Psoas muscle (tissue), 8 donors: Measurements from ENCODE around the gene NR1H4. TPM values are rescaled to one million over a fixed set of nuclear protein-coding genes. Genes with fewer than 3 reads are reported as not detected.

ENCODE experiments used
- ATAC-seq, 4 donors: fragments of 200-7000 bp; cut with Tn5 transposase; one replicate each; pipeline ENCODE4 v1.9.1; 2020; ENCODE audit warnings: moderate library complexity in 3 of 4, mild to moderate bottlenecking in 2 of 4
- DNase-seq, 2 donors: peaks; one replicate each; pipeline ENCODE4 v3.0.0-alpha.2; 2020
- H3K27ac ChIP-seq: fragments of 200-600 bp; one replicate; pipeline ENCODE4 v1.8.0; 2022
- H3K27me3 ChIP-seq, 3 donors: fragments of 200-600 bp in 1 of 3; one replicate each; pipeline versions ENCODE4 v1.6.1 to v1.8.0; 2013 to 2022; ENCODE audit warnings: low read length in 2 of 3, mild to moderate bottlenecking in 2 of 3, moderate library complexity in 1 of 3; ENCODE audit not compliant: insufficient read depth in 3 of 3
- H3K36me3 ChIP-seq, 2 donors: fragments of 200-600 bp in 1 of 2; one replicate each; pipeline versions ENCODE4 v1.6.1 to v1.8.0; 2013 to 2022; ENCODE audit warnings: low read depth in 1 of 2, mild to moderate bottlenecking in 1 of 2, moderate library complexity in 1 of 2; ENCODE audit not compliant: insufficient read depth in 1 of 2
- H3K4me1 ChIP-seq: fragments of 200-600 bp; one replicate; pipeline ENCODE4 v1.8.0; 2022
- H3K4me3 ChIP-seq: fragments of 200-600 bp; one replicate; pipeline ENCODE4 v1.8.0; 2022; ENCODE audit warnings: mild to moderate bottlenecking
- H3K9me3 ChIP-seq: fragments of 200-600 bp; one replicate; pipeline ENCODE4 v1.8.0; 2022
- CTCF ChIP-seq: fragments of 200-600 bp; IDR thresholded peaks from one replicate; pipeline ENCODE4 v1.8.0; 2022; ENCODE audit warnings: antibody characterized with exemption
- WGBS, 3 donors: extraction: QIAGEN DNeasy Blood & Tissue Kit; methylation state at CpG; one replicate each; pipeline versions ENCODE4 v1.1.6 to v1.1.7; 2013; 5-methylcytosine and 5-hydroxymethylcytosine counted together
- intact Hi-C, 2 donors: fragments of 100-400 bp; cut with DNase I; formaldehyde crosslinking; loops; one replicate each; pipeline versions ENCODE4 v1.11.0 to v1.14.2; 2022
- polyA plus RNA-seq, 3 donors: library from polyadenylated mRNA; stranded (reverse); fragments of 200-250 nt; gene quantifications; one replicate each; pipeline ENCODE4 v1.2.3, GENCODE V29; 2013
- total RNA-seq, 4 donors: library from RNA; stranded (reverse); fragmentation: NEBNext Ultra II Directional in 2 of 4; extraction: Animal tissue kit (Norgen Biotek cat#: 25700) in 2 of 4; gene quantifications; one replicate each; pipeline versions ENCODE4 v1.2.1 to v1.2.4, GENCODE V29; 2021 to 2023
- donor health status: healthy with polysubstance abuse.
- donor health status: DM: no; HTN: no; CAD: no; lungs with moderate emphysema.
- donor health status: Bipolar disorder and iron deficiency.
- donor health status: healthy.
- donor health status: DM: yes; HTN: yes; CAD: no.
- donor health status: DM: no; HTN: no; CAD: no.
- donor health status: DM: no; HTN: no; CAD: no.
- donor health status: DM: yes; HTN: yes; CAD: no.

NR1H4 gene
- total and polyA plus RNA-seq, 7 donors = 0.18 TPM; not detected in 6

DNA sequence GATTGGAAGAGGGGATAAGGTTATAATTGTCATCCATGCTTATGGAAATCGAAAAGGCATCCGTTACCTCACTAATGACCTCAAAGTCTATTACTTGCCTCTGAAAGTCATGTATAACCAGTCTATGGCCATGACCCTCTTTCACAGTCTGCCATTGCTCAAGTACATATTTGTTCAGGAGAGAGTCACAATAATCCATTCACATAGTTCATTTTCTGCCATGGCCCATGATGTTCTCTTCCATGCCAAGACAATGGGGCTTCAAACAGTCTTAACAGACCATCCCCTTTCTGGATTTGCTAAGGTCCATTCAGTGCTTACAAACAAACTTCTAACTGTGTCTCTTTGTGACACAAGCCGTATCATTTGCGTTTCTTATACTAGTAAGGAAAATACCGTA lies 105.3 kb downstream of the NR1H4 start:
- H3K4me3 ChIP-seq = no peak overlapping the region
- H3K4me1 ChIP-seq = no peaks in the 10 kb centered on the region
- no peak for DNase-seq
- H3K27me3 ChIP-seq = peaks cover 0 to 6% (median 0%) of the 10 kb centered on the region in 3 donors
- TF ChIP-seq CTCF = no peak
- no peak overlapping the region for H3K27ac ChIP-seq
- ATAC-seq = no peak
- H3K9me3 ChIP-seq = no peaks in the 10 kb centered on the region
- 79 to 92% (median 86%) methylated on average over 5 of the region's 5 CpGs for whole genome bisulfite sequencing, 3 donors
- intact Hi-C loops = no loop called here
- H3K36me3 ChIP-seq = no peaks in the 10 kb centered on the region

GRCh38 chr12:100579844-100580243 lies 106.2 kb downstream of the NR1H4 start:
- Histone ChIP-seq H3K4me1 (no peaks in the 10 kb centered on the region), H3K9me3 (no peaks in the 10 kb centered on the region), H3K27me3 (peaks cover 0 to 6% (median 0%) of the 10 kb centered on the region in 3 donors), H3K4me3 (no peak overlapping the region), H3K27ac (no peak overlapping the region), H3K36me3 (no peaks in the 10 kb centered on the region)
- intact Hi-C loops = no loop called here
- DNase-seq = no peak
- 50 to 96% (median 53%) methylated on average over 2 of the region's 2 CpGs for WGBS, 3 donors
- no peak for TF ChIP-seq CTCF
- ATAC-seq = no peak

DNA sequence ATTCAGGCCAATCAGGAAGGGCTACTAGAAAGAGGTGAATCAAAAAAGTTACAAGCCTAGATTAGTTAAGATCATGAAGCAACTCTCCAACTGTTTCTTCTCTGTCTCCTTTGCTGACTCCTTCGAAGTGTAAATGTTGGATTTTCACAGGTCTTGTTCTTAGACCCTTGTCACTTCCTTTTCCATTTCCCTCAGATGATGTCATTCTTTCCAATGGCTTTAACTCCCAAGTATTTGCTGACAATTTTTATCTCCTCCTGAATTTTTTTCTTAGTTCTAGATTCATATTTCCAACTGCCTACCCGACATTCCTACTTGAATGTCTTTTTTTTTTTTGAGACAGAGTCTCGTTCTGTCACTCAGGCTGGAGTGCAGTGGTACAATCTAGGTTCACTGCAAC lies 110.6 kb downstream of the NR1H4 start:
- Histone ChIP-seq H3K4me1 (no peaks in the 10 kb centered on the region), H3K27me3 (no peaks in the 10 kb centered on the region), H3K4me3 (no peak overlapping the region), H3K27ac (no peak overlapping the region), H3K36me3 (no peaks in the 10 kb centered on the region), H3K9me3 (no peaks in the 10 kb centered on the region)
- intact Hi-C loops = no loop called here
- ATAC-seq (no peak), DNase-seq (no peak)
- 69 to 79% (median 77%) methylated on average over 3 of the region's 3 CpGs for WGBS, 3 donors
- no peak for TF ChIP-seq CTCF

- WGBS, 3 donors = 73 to 76% (median 75%) methylated on average over 4 of the region's 4 CpGs
- intact Hi-C loops = no loop called here
- no peak for TF ChIP-seq CTCF
- Histone ChIP-seq H3K4me1 (no peaks in the 10 kb centered on the region), H3K9me3 (no peaks in the 10 kb centered on the region), H3K27ac (no peak overlapping the region), H3K36me3 (no peaks in the 10 kb centered on the region), H3K27me3 (no peaks in the 10 kb centered on the region), H3K4me3 (no peak overlapping the region)
- DNase-seq (no peak), ATAC-seq (no peak)
Observed at GRCh38 chr12:100591979-100592378, 118.3 kb downstream of the NR1H4 start.

GRCh38 chr12:100593490-100593889 lies 119.8 kb downstream of the NR1H4 start:
- Histone ChIP-seq H3K4me1 (no peaks in the 10 kb centered on the region), H3K36me3 (no peaks in the 10 kb centered on the region), H3K9me3 (no peaks in the 10 kb centered on the region), H3K4me3 (no peak overlapping the region), H3K27me3 (no peaks in the 10 kb centered on the region), H3K27ac (no peak overlapping the region)
- no peak for DNase-seq
- no peak for TF ChIP-seq CTCF
- no peak for ATAC-seq
- 13 to 15% (median 15%) methylated on average over 5 of the region's 5 CpGs for WGBS, 3 donors
- intact Hi-C loops = no loop called here
